PFSK-1 (cell line): ENCODE measurements around the gene FBXW4.

Source experiments
- FOXP2 ChIP-seq: optimal IDR thresholded peaks from 2 replicates; pipeline ENCODE3; 2011; ENCODE audit warnings: borderline replicate concordance, control low read depth, inconsistent platforms; ENCODE audit not compliant: insufficient read depth; ENCODE audit errors: extremely low read length, extremely low read depth
- POLR2AphosphoS5 ChIP-seq: IDR thresholded peaks from 2 replicates; pipeline ENCODE4 v1.6.1; 2012; ENCODE audit warnings: low read depth, mild to moderate bottlenecking, control low read depth, low read length, moderate library complexity
- SIN3A ChIP-seq: IDR thresholded peaks from 2 replicates; pipeline ENCODE4 v1.6.1; 2012; ENCODE audit warnings: mild to moderate bottlenecking, low read length, moderate library complexity, borderline replicate concordance; ENCODE audit not compliant: insufficient read depth
- TAF1 ChIP-seq: IDR thresholded peaks from 2 replicates; pipeline ENCODE4 v1.6.1; 2012; ENCODE audit warnings: low read length, control low read depth, borderline replicate concordance; ENCODE audit not compliant: insufficient read depth
- TF ChIP-seq, protein P1 (sequence below), 2 experiments: IDR thresholded peaks; 2 replicates each; pipeline versions ENCODE4 v1.6.1 to v1.8.0; 2011 to 2012; ENCODE audit warnings: low read depth in 2 of 2, low read length in 2 of 2, control low read depth in 1 of 2, inconsistent platforms in 1 of 2, mild to moderate bottlenecking in 1 of 2, moderate library complexity in 1 of 2; ENCODE audit not compliant: insufficient read depth in 1 of 2

DNA sequence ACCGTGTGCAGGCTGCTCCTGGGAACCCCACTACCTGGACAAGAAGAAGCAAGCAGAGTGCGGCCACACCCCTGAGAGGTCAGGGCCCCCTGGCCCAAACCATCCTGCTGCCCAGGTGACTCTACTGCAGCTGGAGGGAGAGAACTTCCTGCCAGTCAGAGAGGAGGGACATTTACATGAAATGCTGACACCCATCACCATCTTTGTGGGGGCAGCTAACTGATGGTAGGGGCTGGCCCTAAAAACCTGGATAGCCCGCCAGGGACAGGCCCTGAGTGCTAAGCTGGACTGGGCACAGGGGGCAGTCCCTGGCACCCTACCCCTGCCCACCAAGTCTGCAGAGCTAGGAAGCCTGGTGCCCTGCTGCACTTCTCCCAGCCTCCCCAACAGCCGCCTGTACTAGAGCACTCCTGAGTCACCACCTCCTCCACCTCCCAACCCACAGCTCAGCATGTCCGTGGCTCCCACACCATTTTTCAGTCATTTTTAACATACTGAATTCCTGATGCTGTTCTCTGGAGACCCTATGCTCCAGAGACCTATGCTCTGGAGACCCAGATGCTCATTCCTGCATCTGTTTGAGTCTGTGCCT, 79.3 kb downstream of the FBXW4 start:
- no peak for TF ChIP-seq SIN3A
- no peak for TF ChIP-seq FOXP2
- TF ChIP-seq TAF1, result no peak
- TF ChIP-seq, protein P1, sequence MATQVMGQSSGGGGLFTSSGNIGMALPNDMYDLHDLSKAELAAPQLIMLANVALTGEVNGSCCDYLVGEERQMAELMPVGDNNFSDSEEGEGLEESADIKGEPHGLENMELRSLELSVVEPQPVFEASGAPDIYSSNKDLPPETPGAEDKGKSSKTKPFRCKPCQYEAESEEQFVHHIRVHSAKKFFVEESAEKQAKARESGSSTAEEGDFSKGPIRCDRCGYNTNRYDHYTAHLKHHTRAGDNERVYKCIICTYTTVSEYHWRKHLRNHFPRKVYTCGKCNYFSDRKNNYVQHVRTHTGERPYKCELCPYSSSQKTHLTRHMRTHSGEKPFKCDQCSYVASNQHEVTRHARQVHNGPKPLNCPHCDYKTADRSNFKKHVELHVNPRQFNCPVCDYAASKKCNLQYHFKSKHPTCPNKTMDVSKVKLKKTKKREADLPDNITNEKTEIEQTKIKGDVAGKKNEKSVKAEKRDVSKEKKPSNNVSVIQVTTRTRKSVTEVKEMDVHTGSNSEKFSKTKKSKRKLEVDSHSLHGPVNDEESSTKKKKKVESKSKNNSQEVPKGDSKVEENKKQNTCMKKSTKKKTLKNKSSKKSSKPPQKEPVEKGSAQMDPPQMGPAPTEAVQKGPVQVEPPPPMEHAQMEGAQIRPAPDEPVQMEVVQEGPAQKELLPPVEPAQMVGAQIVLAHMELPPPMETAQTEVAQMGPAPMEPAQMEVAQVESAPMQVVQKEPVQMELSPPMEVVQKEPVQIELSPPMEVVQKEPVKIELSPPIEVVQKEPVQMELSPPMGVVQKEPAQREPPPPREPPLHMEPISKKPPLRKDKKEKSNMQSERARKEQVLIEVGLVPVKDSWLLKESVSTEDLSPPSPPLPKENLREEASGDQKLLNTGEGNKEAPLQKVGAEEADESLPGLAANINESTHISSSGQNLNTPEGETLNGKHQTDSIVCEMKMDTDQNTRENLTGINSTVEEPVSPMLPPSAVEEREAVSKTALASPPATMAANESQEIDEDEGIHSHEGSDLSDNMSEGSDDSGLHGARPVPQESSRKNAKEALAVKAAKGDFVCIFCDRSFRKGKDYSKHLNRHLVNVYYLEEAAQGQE (IDR thresholded peaks at IDR 0.05; ENCODE audit: insufficient read depth in 1 of 2, low read depth in 2 of 2, low read length in 2 of 2), result no peak
- no peak for TF ChIP-seq POLR2AphosphoS5
